Stimulated activated naive CD4-positive, alpha-beta T cell (primary cell): ENCODE results near the gene GSG1L.
"Not testable (repeated sequence)": the region's sequence is repeated elsewhere in the genome, so short reads cannot be mapped to it uniquely, and the experiment has no call there.

Experiments used
- DNase-seq, 6 experiments: peaks; one replicate each; lab custom pipeline; 2025; lab: John Stamatoyannopoulos, UW

Gene GSG1L

GRCh38 chr16:27753563-27753962 lies 310.0 kb downstream of the GSG1L start:
- no peak for DNase-seq

DNA sequence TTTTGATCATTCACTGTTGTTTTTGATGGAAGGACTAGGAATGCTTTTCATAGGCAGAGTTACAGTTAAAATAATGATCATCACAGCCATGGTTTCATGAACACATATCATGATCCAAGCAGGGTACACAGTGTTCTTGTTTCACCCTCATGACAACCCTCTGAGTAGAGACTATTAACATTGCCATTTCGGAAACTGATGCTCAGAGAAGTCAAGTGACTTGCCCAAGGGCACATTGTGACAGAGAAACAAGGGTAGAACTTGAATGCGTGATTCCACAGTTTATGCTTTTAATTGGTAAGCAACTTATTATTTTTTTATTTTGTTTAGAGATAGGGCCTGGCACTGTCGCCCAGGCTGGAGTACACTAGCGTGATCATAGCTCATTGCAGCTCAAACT lies 311.3 kb downstream of the GSG1L start:
- DNase-seq: no peak

DNA sequence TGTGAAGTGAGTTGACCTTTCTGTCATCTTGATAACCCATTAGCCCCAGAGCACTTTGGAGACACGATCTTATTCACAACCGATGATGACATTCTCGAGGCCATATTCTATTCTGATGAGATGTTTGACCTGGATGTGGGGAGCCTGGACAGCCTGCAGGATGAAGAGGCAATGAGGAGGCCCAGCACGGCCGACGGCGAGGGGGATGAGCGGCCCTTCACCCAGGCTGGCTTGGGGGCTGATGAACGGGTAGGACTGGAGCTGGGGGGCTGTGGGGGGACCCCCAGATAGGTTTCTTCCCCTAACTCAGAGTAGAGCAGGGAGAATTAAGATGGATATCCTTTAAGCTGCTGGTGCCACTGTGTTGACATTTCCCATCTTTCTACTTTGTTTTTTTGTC lies 311.8 kb downstream of the GSG1L start:
- DNase-seq: peak in 1 of 6 experiments; percentile 2

- no peak for DNase-seq
Measured at GRCh38 chr16:27751233-27751632, 312.3 kb downstream of the GSG1L start.

- DNase-seq: no peak
Measured at GRCh38 chr16:27749946-27750345, 313.6 kb downstream of the GSG1L start.

- no peak for DNase-seq
Measured at GRCh38 chr16:27749547-27749875, 314.0 kb downstream of the GSG1L start.

- peak in 4 of 6 experiments; percentile 5 to 15 (median 13) for DNase-seq
Measured at GRCh38 chr16:27748868-27749546, 314.5 kb downstream of the GSG1L start.

GRCh38 chr16:27747946-27748345 lies 315.6 kb downstream of the GSG1L start:
- DNase-seq: no peak

- DNase-seq: no peak
Measured at GRCh38 chr16:27746076-27746855, 317.2 kb downstream of the GSG1L start.

DNA sequence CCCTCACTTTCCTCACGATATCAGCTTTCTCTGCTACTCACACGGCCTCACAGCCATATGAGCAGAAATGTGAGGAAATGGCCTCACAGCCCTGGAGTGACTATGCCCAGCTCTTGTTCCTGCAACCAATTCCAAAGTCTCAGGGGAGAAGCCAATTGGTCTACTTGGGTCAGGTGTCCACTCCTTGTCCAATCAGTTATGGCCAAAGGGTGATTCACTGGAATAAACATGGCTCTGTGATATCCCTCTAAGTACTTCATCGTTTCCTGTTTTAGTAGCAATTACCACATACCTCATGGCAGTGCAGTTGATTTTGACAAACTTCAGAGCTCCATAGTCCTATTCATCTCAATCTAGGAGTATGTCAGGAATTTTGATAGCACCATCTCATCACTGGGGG lies 318.2 kb downstream of the GSG1L start:
- DNase-seq: no peak

DNA sequence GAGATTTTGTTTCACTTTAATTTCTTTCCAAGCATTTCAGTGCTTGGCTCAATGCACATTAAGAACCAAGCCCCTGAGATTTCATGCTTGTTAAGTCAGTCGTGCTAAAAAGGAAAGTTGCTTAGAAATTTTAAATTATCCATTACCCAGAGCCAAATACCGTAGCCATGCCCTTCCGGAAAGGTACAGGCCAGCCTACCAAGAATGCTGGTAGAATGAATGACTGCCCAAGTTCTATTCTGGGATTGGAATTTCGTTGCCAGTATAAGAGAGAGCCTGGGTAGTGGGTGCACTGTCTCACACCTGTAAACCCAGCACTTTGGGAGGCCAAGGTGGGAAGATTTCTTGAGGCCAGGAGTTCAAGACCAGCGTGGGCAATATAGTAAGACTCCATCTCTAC lies 319.6 kb downstream of the GSG1L start:
- DNase-seq: no peak

GRCh38 chr16:27743001-27743400 lies 320.5 kb downstream of the GSG1L start:
- not testable (repeated sequence) for DNase-seq

DNA sequence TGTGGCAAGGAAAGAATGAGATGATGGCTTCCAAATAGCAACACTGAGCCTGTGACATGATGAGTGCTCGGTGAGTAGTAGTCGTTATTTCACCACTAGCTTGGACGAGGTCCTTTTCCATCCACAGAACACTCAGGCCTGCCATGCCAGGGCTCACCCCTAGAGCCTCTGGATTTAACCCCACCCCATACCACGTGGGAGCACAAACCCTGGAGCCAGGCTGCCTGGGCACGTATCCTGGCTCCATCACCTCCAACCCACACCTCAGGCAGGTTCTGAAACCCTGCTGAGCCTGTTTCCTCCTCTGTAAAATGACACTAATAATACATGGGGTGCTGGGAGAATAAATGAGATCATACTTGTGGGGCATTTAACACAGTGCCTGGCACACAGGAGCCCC lies 321.2 kb downstream of the GSG1L start:
- no peak for DNase-seq

- DNase-seq: no peak
Measured at GRCh38 chr16:27740496-27741201, 322.9 kb downstream of the GSG1L start.

- DNase-seq: no peak
Measured at GRCh38 chr16:27739606-27740357, 323.7 kb downstream of the GSG1L start.

DNA sequence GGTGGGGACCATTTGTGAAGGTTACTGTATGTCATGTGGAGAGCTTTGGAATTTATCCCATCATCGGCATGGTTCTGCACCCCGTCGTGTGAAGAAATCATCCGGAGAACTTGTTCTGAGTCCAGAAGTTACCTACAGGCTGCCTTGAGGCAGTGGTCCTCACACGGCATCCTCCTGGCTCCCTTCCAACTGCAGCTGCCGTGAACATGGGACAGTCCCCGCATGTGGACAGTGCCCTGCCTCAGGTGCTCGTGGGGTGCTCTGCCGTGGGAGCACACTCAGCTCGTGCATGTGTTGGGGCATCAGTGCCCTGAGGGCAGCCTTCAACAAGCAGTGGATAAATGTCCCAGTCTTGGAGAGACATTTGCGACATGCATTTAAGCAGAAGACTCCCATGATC lies 324.9 kb downstream of the GSG1L start:
- no peak for DNase-seq
